SK-N-SH treated with all-trans-retinoic acid at 6 μM for 48 hours (cell line): ENCODE results near the gene ABCF3.

Experiments used
- ATAC-seq: fragments of 200-7000 bp; cut with Tn5 transposase; 3 replicates; pipeline ENCODE4 v1.9.1; 2020; ENCODE audit warnings: mild to moderate bottlenecking, moderate library complexity
- ARNTL ChIP-seq: fragments of 450-650 bp; formaldehyde crosslinking; IDR thresholded peaks from 2 replicates; pipeline ENCODE4 v1.5.0; 2020; ENCODE audit warnings: low read depth, mild to moderate bottlenecking, moderate library complexity, borderline replicate concordance
- BACH2 ChIP-seq: fragments of 250-450 bp; sonication (Bioruptor Pico); IDR thresholded peaks from 2 replicates; pipeline ENCODE4 v1.9.0; 2021; ENCODE audit warnings: mild to moderate bottlenecking, borderline replicate concordance
- CSDC2 ChIP-seq: fragments of 250-450 bp; sonication (Bioruptor Pico); IDR thresholded peaks from 2 replicates; pipeline ENCODE4 v1.5.0; 2020; ENCODE audit warnings: mild to moderate bottlenecking, moderate library complexity
- CSRNP3 ChIP-seq: fragments of 250-450 bp; sonication (Bioruptor Pico); IDR thresholded peaks from 2 replicates; pipeline ENCODE4 v1.5.1; 2021; ENCODE audit warnings: mild to moderate bottlenecking, moderate library complexity
- ESRRG ChIP-seq: fragments of 250-450 bp; sonication (Bioruptor Pico); IDR thresholded peaks from 2 replicates; pipeline ENCODE4 v1.6.1; 2021; ENCODE audit warnings: mild to moderate bottlenecking
- GLIS3 ChIP-seq: fragments of 250-450 bp; sonication (Bioruptor Pico); IDR thresholded peaks from 2 replicates; pipeline ENCODE4 v1.5.0; 2020; ENCODE audit warnings: mild to moderate bottlenecking, moderate library complexity
- ISL1 ChIP-seq: fragments of 250-450 bp; sonication (Bioruptor Pico); IDR thresholded peaks from 2 replicates; pipeline ENCODE4 v2.1.2; 2022; ENCODE audit warnings: mild to moderate bottlenecking, moderate library complexity
- OSR1 ChIP-seq: fragments of 250-450 bp; sonication (Bioruptor Pico); IDR thresholded peaks from 2 replicates; pipeline ENCODE4 v1.8.0; 2022; ENCODE audit warnings: moderate library complexity, mild to moderate bottlenecking, inconsistent platforms
- PATZ1 ChIP-seq: fragments of 250-450 bp; sonication (Bioruptor Pico); IDR thresholded peaks from 2 replicates; pipeline ENCODE4 v1.8.0; 2020; ENCODE audit warnings: mild to moderate bottlenecking, moderate library complexity, borderline replicate concordance
- RARB ChIP-seq: fragments of 250-450 bp; sonication (Bioruptor Pico); IDR thresholded peaks from 2 replicates; pipeline ENCODE4 v1.8.0; 2021; ENCODE audit warnings: mild to moderate bottlenecking, moderate library complexity
- TCF4 ChIP-seq: fragments of 250-450 bp; sonication (Bioruptor Pico); IDR thresholded peaks from 2 replicates; pipeline ENCODE4 v1.8.0; 2021; ENCODE audit warnings: mild to moderate bottlenecking, moderate library complexity, borderline replicate concordance
- TOX ChIP-seq: fragments of 250-450 bp; sonication (Bioruptor Pico); IDR thresholded peaks from 2 replicates; pipeline ENCODE4 v1.8.0; 2021; ENCODE audit warnings: mild to moderate bottlenecking, moderate library complexity, borderline replicate concordance
- TSHZ2 ChIP-seq: fragments of 250-450 bp; sonication (Bioruptor Pico); IDR thresholded peaks from 2 replicates; pipeline ENCODE4 v1.5.0; 2020; ENCODE audit warnings: mild to moderate bottlenecking, moderate library complexity
- ZC3H10 ChIP-seq: fragments of 250-450 bp; sonication (Bioruptor Pico); IDR thresholded peaks from 2 replicates; pipeline ENCODE4 v1.5.1; 2021; ENCODE audit warnings: mild to moderate bottlenecking, moderate library complexity
- ZFP3 ChIP-seq: fragments of 250-450 bp; sonication (Bioruptor Pico); IDR thresholded peaks from 2 replicates; pipeline ENCODE4 v1.5.0; 2020; ENCODE audit warnings: mild to moderate bottlenecking, moderate library complexity
- ZFP30 ChIP-seq: fragments of 450-650 bp; formaldehyde crosslinking; IDR thresholded peaks from 2 replicates; pipeline ENCODE4 v1.5.0; 2022; ENCODE audit warnings: mild to moderate bottlenecking, moderate library complexity
- ZNF565 ChIP-seq: fragments of 450-650 bp; formaldehyde crosslinking; conservative IDR thresholded peaks from 2 replicates; pipeline ENCODE4 v1.5.0; 2020; ENCODE audit warnings: low read depth, mild to moderate bottlenecking, moderate library complexity
- ZNF8 ChIP-seq: fragments of 450-650 bp; formaldehyde crosslinking; IDR thresholded peaks from 2 replicates; pipeline ENCODE4 v1.5.0; 2020; ENCODE audit warnings: mild to moderate bottlenecking, moderate library complexity

Gene ABCF3

GRCh38 chr3:184180165-184180564, 5.8 kb upstream of the ABCF3 start (continued):
- no peak for TF ChIP-seq ZFP30 (CRISPR knock-in tag)
- TF ChIP-seq, all 23 proteins: peak for 0

- ATAC-seq: no peak
- no peak for TF ChIP-seq BACH2
- no peak for TF ChIP-seq CSRNP3 (CRISPR knock-in tag)
- TF ChIP-seq ZFP3 (CRISPR knock-in tag): no peak
- no peak for TF ChIP-seq ZFP30 (CRISPR knock-in tag)
- no peak for TF ChIP-seq PATZ1 (CRISPR knock-in tag)
- TF ChIP-seq ZNF565 (CRISPR knock-in tag): no peak
- no peak for TF ChIP-seq CSDC2 (CRISPR knock-in tag)
- no peak for TF ChIP-seq OSR1
- TF ChIP-seq ZNF8 (CRISPR knock-in tag): no peak
- TF ChIP-seq RARB (CRISPR knock-in tag): no peak
- TF ChIP-seq TSHZ2 (CRISPR knock-in tag): no peak
- no peak for TF ChIP-seq ARNTL (CRISPR knock-in tag)
- no peak for TF ChIP-seq GLIS3 (CRISPR knock-in tag)
- no peak for TF ChIP-seq ESRRG (CRISPR knock-in tag)
- no peak for TF ChIP-seq ISL1 (CRISPR knock-in tag)
Measured at GRCh38 chr3:184181596-184181995, 4.4 kb upstream of the ABCF3 start.

- TF ChIP-seq TOX (no peak), ZNF565 (CRISPR knock-in tag) (no peak), RARB (CRISPR knock-in tag) (no peak), ESRRG (CRISPR knock-in tag) (no peak), ZC3H10 (no peak), TSHZ2 (CRISPR knock-in tag) (no peak), ZFP3 (CRISPR knock-in tag) (no peak), ISL1 (CRISPR knock-in tag) (no peak), CSDC2 (CRISPR knock-in tag) (no peak), TCF4 (CRISPR knock-in tag) (no peak), BACH2 (no peak), CSRNP3 (CRISPR knock-in tag) (no peak)
- TF ChIP-seq, all 23 proteins: peak for 0
Measured at GRCh38 chr3:184183679-184184078, 2.3 kb upstream of the ABCF3 start.

More at GRCh38 chr3:184183679-184184078, 2.3 kb upstream of the ABCF3 start:
- ATAC-seq: no peak
